HTR-8/SVneo (cell line): ENCODE measurements around the gene SLC35C1.
"Not testable (repeated sequence)": the region's sequence is repeated elsewhere in the genome, so short reads cannot be mapped to it uniquely, and the experiment has no call there.

Experiments used
- DNase-seq: peaks from one replicate; pipeline ENCODE4 v3.0.0; 2011; ENCODE audit warnings: low spot score, mixed read lengths; ENCODE audit not compliant: insufficient read length
- FAIRE-seq: peaks from 2 replicates; lab custom pipeline; 2011; peaks lifted over from hg19 to GRCh38; lab: Jason Lieb, UNC

Gene SLC35C1

GRCh38 chr11:45779602-45780001, 25.3 kb upstream of the SLC35C1 start:
- FAIRE-seq (no peak), DNase-seq (no peak)

GRCh38 chr11:45786272-45786671, 18.7 kb upstream of the SLC35C1 start:
- DNase-seq = no peak
- FAIRE-seq = no peak

- no peak for DNase-seq
- FAIRE-seq = no peak
Observed at GRCh38 chr11:45788887-45789286, 16.1 kb upstream of the SLC35C1 start.

- no peak for FAIRE-seq
- no peak for DNase-seq
Observed at GRCh38 chr11:45791524-45791923, 13.4 kb upstream of the SLC35C1 start.

GRCh38 chr11:45794169-45794568, 10.8 kb upstream of the SLC35C1 start:
- DNase-seq (no peak), FAIRE-seq (no peak)

- DNase-seq = no peak
- FAIRE-seq = no peak
Observed at GRCh38 chr11:45795379-45795778, 9.6 kb upstream of the SLC35C1 start.

- FAIRE-seq = no peak
- DNase-seq = no peak
Observed at GRCh38 chr11:45796461-45796861, 8.5 kb upstream of the SLC35C1 start.

- DNase-seq (no peak), FAIRE-seq (no peak)
Observed at GRCh38 chr11:45798793-45799441, 6.0 kb upstream of the SLC35C1 start.

GRCh38 chr11:45799562-45799961, 5.4 kb upstream of the SLC35C1 start:
- FAIRE-seq (no peak), DNase-seq (no peak)

- no peak for DNase-seq
- FAIRE-seq = no peak
Observed at GRCh38 chr11:45800261-45800660, 4.7 kb upstream of the SLC35C1 start.

- DNase-seq = no peak
Observed at GRCh38 chr11:45801723-45802315, 3.1 kb upstream of the SLC35C1 start.

GRCh38 chr11:45802531-45803317, 2.2 kb upstream of the SLC35C1 start:
- no peak for DNase-seq
- FAIRE-seq = no peak

More at GRCh38 chr11:45801723-45802315, 3.1 kb upstream of the SLC35C1 start:
- no peak for FAIRE-seq

- FAIRE-seq = no peak
Observed at GRCh38 chr11:45803971-45804760, 783 bp upstream of the SLC35C1 start.

GRCh38 chr11:45805305-45806071, 539 bp downstream of the SLC35C1 start:
- no peak for FAIRE-seq
- DNase-seq = peak; percentile 26

More at GRCh38 chr11:45803971-45804760, 783 bp upstream of the SLC35C1 start:
- peak; percentile 39 for DNase-seq

GRCh38 chr11:45806072-45806933, 1.4 kb downstream of the SLC35C1 start:
- DNase-seq = no peak
- no peak for FAIRE-seq

- FAIRE-seq = no peak
- no peak for DNase-seq
Observed at GRCh38 chr11:45806937-45807791, 2.2 kb downstream of the SLC35C1 start.

- FAIRE-seq (no peak), DNase-seq (no peak)
Observed at GRCh38 chr11:45807792-45808238, 2.9 kb downstream of the SLC35C1 start.

- DNase-seq, FAIRE-seq: not testable (repeated sequence)
Observed at GRCh38 chr11:45808427-45808826, 3.5 kb downstream of the SLC35C1 start.
